ENCODE results near the gene EXD2. TPM values are rescaled to one million over a fixed set of nuclear protein-coding genes. Genes with fewer than 3 reads are reported as not detected.
A peak's percentile ranks its signal among the peaks of the same experiment; 100 is the strongest.
"Not testable (repeated sequence)": the region's sequence is repeated elsewhere in the genome, so short reads cannot be mapped to it uniquely, and the experiment has no call there.

The EXD2 gene
- total RNA-seq, 6 experiments from 2014 or later, result 13.8 to 19.2 (median 15.2) TPM

DNA sequence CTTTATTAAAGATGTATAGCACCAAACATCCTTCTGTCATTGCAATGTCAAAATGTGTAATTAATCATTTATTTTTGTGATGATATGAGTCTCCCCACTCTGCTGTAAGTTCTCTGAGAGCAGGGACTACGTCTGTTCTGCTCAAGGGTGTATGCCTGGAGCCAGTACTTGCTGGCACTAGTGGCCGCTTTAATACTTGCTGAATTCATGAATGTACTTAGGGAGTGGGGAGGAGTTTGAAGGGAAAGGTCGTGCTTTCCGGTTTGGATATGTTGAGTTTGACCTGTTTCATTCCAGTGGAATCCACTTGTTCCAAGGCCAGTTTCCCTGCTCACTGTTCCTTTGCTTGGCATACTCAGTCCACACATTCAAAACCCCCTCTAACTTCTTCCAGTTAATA, 36.5 kb upstream of the EXD2 start:
- TF ChIP-seq, protein P1, sequence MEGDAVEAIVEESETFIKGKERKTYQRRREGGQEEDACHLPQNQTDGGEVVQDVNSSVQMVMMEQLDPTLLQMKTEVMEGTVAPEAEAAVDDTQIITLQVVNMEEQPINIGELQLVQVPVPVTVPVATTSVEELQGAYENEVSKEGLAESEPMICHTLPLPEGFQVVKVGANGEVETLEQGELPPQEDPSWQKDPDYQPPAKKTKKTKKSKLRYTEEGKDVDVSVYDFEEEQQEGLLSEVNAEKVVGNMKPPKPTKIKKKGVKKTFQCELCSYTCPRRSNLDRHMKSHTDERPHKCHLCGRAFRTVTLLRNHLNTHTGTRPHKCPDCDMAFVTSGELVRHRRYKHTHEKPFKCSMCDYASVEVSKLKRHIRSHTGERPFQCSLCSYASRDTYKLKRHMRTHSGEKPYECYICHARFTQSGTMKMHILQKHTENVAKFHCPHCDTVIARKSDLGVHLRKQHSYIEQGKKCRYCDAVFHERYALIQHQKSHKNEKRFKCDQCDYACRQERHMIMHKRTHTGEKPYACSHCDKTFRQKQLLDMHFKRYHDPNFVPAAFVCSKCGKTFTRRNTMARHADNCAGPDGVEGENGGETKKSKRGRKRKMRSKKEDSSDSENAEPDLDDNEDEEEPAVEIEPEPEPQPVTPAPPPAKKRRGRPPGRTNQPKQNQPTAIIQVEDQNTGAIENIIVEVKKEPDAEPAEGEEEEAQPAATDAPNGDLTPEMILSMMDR (IDR thresholded peaks at IDR 0.05), result no peak
- no peak overlapping the region for H3K27ac Mint-ChIP-seq

DNA sequence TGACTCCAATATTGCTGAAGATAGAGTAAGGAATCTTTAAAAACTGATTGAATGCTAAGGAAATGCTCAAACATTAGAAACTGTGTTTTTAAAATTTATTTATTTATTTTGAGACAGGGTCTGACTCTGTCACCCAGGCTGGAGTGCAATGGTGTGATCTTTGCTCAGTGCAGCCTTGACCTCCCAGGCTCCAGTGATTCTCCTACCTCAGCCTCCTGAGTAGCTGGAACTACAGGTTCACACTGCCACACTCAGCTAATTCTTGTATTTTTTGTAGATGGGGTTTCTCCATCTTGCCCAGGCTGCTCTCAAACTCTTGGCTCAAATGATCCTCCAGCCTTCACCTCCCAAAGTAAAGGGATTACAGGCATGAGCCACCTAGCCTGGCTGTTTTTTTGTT, 35.1 kb upstream of the EXD2 start:
- Mint-ChIP-seq H3K27ac (no peak overlapping the region), H3K4me3 (no peak overlapping the region)
- TF ChIP-seq, protein P1 (IDR thresholded peaks at IDR 0.05), result no peak

More for the DNA sequence above, 36.5 kb upstream of the EXD2 start:
- Mint-ChIP-seq H3K9me3 (no peaks in the 10 kb centered on the region), H3K4me1 (ENCODE audit: low read depth) (peaks cover 22% of the 10 kb centered on the region), H3K4me3 (no peak overlapping the region), H3K36me3 (ENCODE audit: low read depth) (no peaks in the 10 kb centered on the region), H3K27me3 (ENCODE audit: insufficient read depth) (peaks cover 8% of the 10 kb centered on the region)
- DNase-seq, result no peak

DNA sequence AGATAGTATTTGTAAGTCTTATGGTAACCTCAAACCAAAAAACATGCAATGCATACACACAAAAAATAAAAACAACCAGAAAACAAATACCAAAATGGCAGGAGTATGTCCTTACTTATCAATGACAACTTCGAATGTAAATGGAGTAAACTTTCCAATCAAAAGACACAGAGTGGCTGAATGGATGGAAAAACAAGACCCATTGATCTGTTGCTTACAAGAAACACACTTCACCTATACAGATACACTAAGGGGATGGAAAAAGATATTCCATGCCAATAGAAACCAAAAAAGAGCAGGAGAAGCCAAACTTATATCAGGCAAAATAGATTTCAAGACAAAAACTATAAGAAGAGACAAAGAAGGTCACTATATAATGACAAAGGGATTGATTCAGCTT, 29.7 kb upstream of the EXD2 start:
- TF ChIP-seq, protein P1 (IDR thresholded peaks at IDR 0.05), result no peak
- no peak for DNase-seq
- H3K9me3 Mint-ChIP-seq, result peaks cover 18% of the 10 kb centered on the region
- peaks cover 33% of the 10 kb centered on the region for H3K27me3 Mint-ChIP-seq (ENCODE audit: insufficient read depth)
- H3K4me1 Mint-ChIP-seq (ENCODE audit: low read depth), result no peaks in the 10 kb centered on the region
- no peak overlapping the region for H3K27ac Mint-ChIP-seq
- peaks cover 8% of the 10 kb centered on the region for H3K36me3 Mint-ChIP-seq (ENCODE audit: low read depth)
- no peak overlapping the region for H3K4me3 Mint-ChIP-seq

More for the DNA sequence above, 35.1 kb upstream of the EXD2 start:
- Mint-ChIP-seq H3K9me3 (no peaks in the 10 kb centered on the region; the same call in 1 of the 2 replicates), H3K4me1 (ENCODE audit: low read depth) (peaks cover 7% of the 10 kb centered on the region), H3K36me3 (ENCODE audit: low read depth) (no peaks in the 10 kb centered on the region), H3K27me3 (ENCODE audit: insufficient read depth) (peaks cover 12% of the 10 kb centered on the region)
- no peak for DNase-seq

DNA sequence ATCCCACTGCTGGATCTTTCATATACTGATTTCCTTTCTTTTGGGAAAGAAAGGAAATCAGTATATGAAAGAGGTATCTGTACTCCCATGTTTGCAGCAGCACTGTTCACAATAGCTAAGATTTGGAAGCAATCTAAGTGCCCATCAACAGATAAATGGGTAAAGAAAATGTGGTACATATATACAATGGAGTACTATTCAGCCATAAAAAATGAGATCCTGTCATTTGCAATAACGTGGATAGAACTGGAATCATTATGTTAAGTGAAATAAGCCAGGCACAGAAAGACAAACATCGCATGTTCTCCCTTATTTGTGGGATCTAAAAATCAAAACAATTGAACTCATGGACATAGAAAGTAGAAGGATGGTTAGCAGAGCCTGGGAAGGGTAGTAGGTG, 25.5 kb upstream of the EXD2 start:
- H3K27ac Mint-ChIP-seq; H3K36me3 Mint-ChIP-seq (ENCODE audit: low read depth); H3K4me3 Mint-ChIP-seq; H3K4me1 Mint-ChIP-seq (ENCODE audit: low read depth); DNase-seq: not testable (repeated sequence)
- Mint-ChIP-seq H3K9me3 (peaks cover 18% of the 10 kb centered on the region), H3K27me3 (ENCODE audit: insufficient read depth) (peaks cover 31% of the 10 kb centered on the region)

DNA sequence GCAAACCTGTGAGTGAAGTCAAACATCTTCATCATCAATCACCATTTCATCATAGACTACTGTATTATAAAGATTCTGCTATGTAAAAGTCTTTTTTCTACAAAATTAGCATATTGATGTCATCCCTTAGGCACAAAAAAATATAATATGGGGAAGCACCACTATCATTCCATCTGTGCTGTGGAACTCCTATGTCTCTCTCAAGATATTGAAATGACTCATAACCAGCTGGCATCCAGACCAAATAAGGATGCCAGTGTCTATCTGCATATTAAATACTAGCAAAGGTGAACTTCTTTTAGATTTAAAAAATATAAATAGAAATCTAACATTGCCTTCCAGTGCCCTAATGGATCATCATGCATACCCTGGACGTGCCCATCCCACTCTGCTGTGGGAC, 20.5 kb upstream of the EXD2 start:
- H3K9me3 Mint-ChIP-seq, result no peaks in the 10 kb centered on the region
- no peak overlapping the region for H3K4me3 Mint-ChIP-seq
- peak; percentile 17 for DNase-seq
- H3K4me1 Mint-ChIP-seq (ENCODE audit: low read depth), result no peaks in the 10 kb centered on the region
- peaks cover 17% of the 10 kb centered on the region for H3K27me3 Mint-ChIP-seq (ENCODE audit: insufficient read depth)
- no peak overlapping the region for H3K27ac Mint-ChIP-seq
- TF ChIP-seq, protein P1 (IDR thresholded peaks at IDR 0.05), result no peak
- no peaks in the 10 kb centered on the region for H3K36me3 Mint-ChIP-seq (ENCODE audit: low read depth)

DNA sequence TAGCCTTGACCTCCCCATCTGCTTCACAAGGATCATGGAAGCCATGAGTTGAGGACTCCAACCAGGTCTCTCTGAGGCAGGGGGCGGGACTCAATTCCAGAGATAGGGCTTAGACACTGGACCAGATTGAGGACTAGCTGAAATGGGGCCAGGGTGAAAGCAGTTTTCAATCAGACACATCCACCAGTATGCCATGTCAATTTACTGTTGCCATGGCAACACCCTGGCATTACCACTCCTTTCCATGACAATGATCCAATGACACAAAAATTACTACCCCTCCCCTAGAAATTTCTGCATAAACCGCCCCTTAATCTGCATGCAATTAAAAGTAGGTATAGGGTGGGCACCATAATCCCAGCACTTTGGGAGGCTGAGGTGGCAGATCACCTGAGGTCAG, 19.7 kb upstream of the EXD2 start:
- H3K36me3 Mint-ChIP-seq (ENCODE audit: low read depth), result no peaks in the 10 kb centered on the region
- TF ChIP-seq, protein P1 (IDR thresholded peaks at IDR 0.05), result no peak
- peaks cover 22% of the 10 kb centered on the region for H3K27me3 Mint-ChIP-seq (ENCODE audit: insufficient read depth)

More for the DNA sequence above, 19.7 kb upstream of the EXD2 start:
- no peak for DNase-seq
- no peak overlapping the region for H3K4me3 Mint-ChIP-seq
- H3K9me3 Mint-ChIP-seq, result no peaks in the 10 kb centered on the region
- H3K27ac Mint-ChIP-seq, result no peak overlapping the region
- no peaks in the 10 kb centered on the region for H3K4me1 Mint-ChIP-seq (ENCODE audit: low read depth)

All from HFFc6 (cell line).